ENCODE measurements around the gene MAP3K13. TPM values are rescaled to one million over a fixed set of nuclear protein-coding genes. Genes with fewer than 3 reads are reported as not detected.

Gene MAP3K13
- total and polyA plus RNA-seq, 10 donors = 13.2 to 20.9 (median 16.3) TPM

DNA sequence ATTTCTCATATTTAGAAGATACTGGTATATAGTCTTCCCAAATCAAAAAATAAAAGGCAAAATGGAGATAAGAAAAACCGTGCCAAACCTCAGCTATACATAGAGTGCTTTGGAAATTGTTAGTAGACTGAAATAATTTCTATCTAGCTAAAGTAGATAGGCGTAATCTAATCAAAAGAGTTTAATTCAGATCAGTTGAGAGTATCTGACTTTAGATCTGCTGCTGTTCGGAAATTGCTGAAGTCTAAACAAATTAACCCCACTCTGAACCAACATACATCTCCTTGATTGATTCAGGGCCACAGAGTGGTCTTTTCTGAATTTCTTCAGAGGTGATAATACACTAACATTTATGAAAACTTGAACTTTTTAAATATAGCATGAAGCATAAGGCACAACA, 40.1 kb downstream of the MAP3K13 start:
- Histone ChIP-seq H3K27ac (no peak overlapping the region), H3K36me3 (no peaks in the 10 kb centered on the region), H3K9me3 (no peaks in the 10 kb centered on the region), H3K4me1 (no peaks in the 10 kb centered on the region), H3K4me3 (no peak overlapping the region), H3K27me3 (replicated peaks in 1 of 7) (no peaks in the 10 kb centered on the region)
- DNase-seq = no peak
- intact Hi-C loops (cut with DNase I; ENCODE audit: low total_unique reads) = no loop called here
- WGBS, 5 donors = 77 to 95% (median 87%) methylated on average over 3 of the region's 3 CpGs
- TF ChIP-seq POLR2A (IDR thresholded peaks at IDR 0.05) (no peak), POLR2AphosphoS5 (IDR thresholded peaks at IDR 0.05) (no peak)

DNA sequence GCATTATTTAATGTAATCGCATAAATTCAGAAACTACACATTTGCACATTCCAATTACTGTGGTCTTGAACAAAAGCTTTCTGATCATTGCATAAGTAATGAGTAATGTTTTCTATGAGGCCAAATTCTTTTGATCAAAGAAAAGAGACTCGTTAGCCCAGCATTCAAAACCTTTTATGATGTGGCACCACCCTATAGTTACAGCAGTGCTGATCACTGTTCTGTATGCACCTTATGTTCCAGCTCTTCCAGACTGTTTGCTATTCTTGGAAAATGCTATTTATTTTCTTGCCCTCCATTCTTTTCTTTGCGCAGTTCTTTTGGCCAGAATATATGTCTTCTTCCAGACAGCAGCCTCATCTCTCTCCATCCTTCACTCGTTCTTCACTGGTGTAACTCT, 42.3 kb downstream of the MAP3K13 start:
- no peak for DNase-seq
- WGBS, 5 donors = 84 to 95% (median 93%) methylated on average over 4 of the region's 4 CpGs
- Histone ChIP-seq H3K4me1 (no peaks in the 10 kb centered on the region), H3K27me3 (replicated peaks in 1 of 7) (no peaks in the 10 kb centered on the region), H3K4me3 (no peak overlapping the region), H3K36me3 (no peaks in the 10 kb centered on the region), H3K27ac (no peak overlapping the region), H3K9me3 (no peaks in the 10 kb centered on the region)
- intact Hi-C loops (cut with DNase I; ENCODE audit: low total_unique reads) = no loop called here
- TF ChIP-seq POLR2A (IDR thresholded peaks at IDR 0.05) (no peak), POLR2AphosphoS5 (IDR thresholded peaks at IDR 0.05) (no peak), CTCF (IDR thresholded peaks at IDR 0.05 in 8 of 11, conservative IDR thresholded peaks at IDR 0.05 in 3 of 11) (no peak)

DNA sequence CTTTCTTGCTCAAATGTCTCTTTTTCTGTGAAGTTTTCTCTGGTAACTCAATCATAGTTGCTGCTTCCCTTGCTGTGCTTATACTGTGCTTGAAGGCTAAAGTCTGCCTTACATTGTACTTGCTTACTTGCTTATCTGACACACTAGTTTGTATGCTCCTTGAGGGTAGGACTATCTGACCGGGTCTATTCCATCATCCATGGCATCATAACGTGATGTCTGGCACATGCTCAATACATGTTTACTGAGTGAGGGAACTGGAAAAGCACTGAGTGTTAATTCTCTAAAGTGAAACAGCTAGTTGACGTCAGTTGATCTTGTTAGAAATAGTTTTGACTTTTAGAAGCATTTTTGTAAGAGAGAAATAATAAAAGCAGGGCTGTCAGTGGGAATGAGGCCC, 42.7 kb downstream of the MAP3K13 start:
- Histone ChIP-seq H3K4me3 (no peak overlapping the region), H3K4me1 (no peaks in the 10 kb centered on the region), H3K27ac (no peak overlapping the region), H3K9me3 (no peaks in the 10 kb centered on the region), H3K36me3 (no peaks in the 10 kb centered on the region), H3K27me3 (replicated peaks in 1 of 7) (no peaks in the 10 kb centered on the region)
- intact Hi-C loops (cut with DNase I; ENCODE audit: low total_unique reads) = no loop called here
- 68 to 87% (median 77%) methylated on average over 3 of the region's 3 CpGs for WGBS, 5 donors
- DNase-seq = no peak
- no peak for TF ChIP-seq POLR2AphosphoS5 (IDR thresholded peaks at IDR 0.05)

- intact Hi-C loops (cut with DNase I; ENCODE audit: low total_unique reads) = no loop called here
- WGBS, 5 donors = 32 to 42% (median 37%) methylated on average over 1 of the region's 1 CpG
- no peak for TF ChIP-seq POLR2AphosphoS5 (IDR thresholded peaks at IDR 0.05)
- TF ChIP-seq POLR2A (IDR thresholded peaks at IDR 0.05) = no peak
- no peak for TF ChIP-seq CTCF (IDR thresholded peaks at IDR 0.05 in 8 of 11, conservative IDR thresholded peaks at IDR 0.05 in 3 of 11)
These were observed 43.2 kb downstream of the MAP3K13 start for GRCh38 chr3:185406121-185406620.

GRCh38 chr3:185409957-185410356, 47.0 kb downstream of the MAP3K13 start:
- Histone ChIP-seq H3K4me1 (no peaks in the 10 kb centered on the region), H3K27ac (no peak overlapping the region), H3K9me3 (no peaks in the 10 kb centered on the region), H3K36me3 (no peaks in the 10 kb centered on the region), H3K27me3 (replicated peaks in 1 of 7) (no peaks in the 10 kb centered on the region), H3K4me3 (no peak overlapping the region)
- no peak for DNase-seq
- TF ChIP-seq POLR2AphosphoS5 (IDR thresholded peaks at IDR 0.05) = no peak
- no peak for TF ChIP-seq CTCF (IDR thresholded peaks at IDR 0.05 in 8 of 11, conservative IDR thresholded peaks at IDR 0.05 in 3 of 11)
- no peak for TF ChIP-seq POLR2A (IDR thresholded peaks at IDR 0.05)
- WGBS, 5 donors = 79 to 92% (median 88%) methylated on average over 8 of the region's 8 CpGs
- intact Hi-C loops (cut with DNase I; ENCODE audit: low total_unique reads) = no loop called here

More at GRCh38 chr3:185406121-185406620, 43.2 kb downstream of the MAP3K13 start:
- H3K27me3 ChIP-seq (replicated peaks in 1 of 7) = no peaks in the 10 kb centered on the region
- H3K27ac ChIP-seq = no peak overlapping the region
- no peak overlapping the region for H3K4me3 ChIP-seq
- no peaks in the 10 kb centered on the region for H3K36me3 ChIP-seq
- DNase-seq = no peak
- no peaks in the 10 kb centered on the region for H3K4me1 ChIP-seq
- no peaks in the 10 kb centered on the region for H3K9me3 ChIP-seq
